NT2/D1 (cell line): ENCODE results near the gene GSTM3.

Source experiments
- SUZ12 ChIP-seq: IDR thresholded peaks from 2 replicates; pipeline ENCODE4 v1.6.1; 2011; ENCODE audit not compliant: insufficient read length, insufficient read depth; ENCODE audit errors: extremely low read depth
- YY1 ChIP-seq: IDR thresholded peaks from 2 replicates; pipeline ENCODE4 v1.6.1; 2011; ENCODE audit not compliant: insufficient read length, insufficient read depth
- ZNF274 ChIP-seq: IDR thresholded peaks from 2 replicates; pipeline ENCODE4 v1.6.1; 2011; ENCODE audit warnings: mild to moderate bottlenecking, low read depth, low read length

- TF ChIP-seq ZNF274 (no peak), YY1 (no peak), SUZ12 (no peak)
Measured at GRCh38 chr1:109721042-109721441, 19.8 kb downstream of the GSTM3 start.
